DMS53 treated with DMSO at 0.1 percent for 48 hours (cell line): ENCODE data around the gene LRRC36.

Experiments used
- DNase-seq: peaks from one replicate; lab custom pipeline; 2025; ENCODE audit not compliant: unreplicated experiment; lab: John Stamatoyannopoulos, UW

LRRC36 gene

GRCh38 chr16:67294171-67294757 lies 32.4 kb upstream of the LRRC36 start:
- no peak for DNase-seq

- DNase-seq: no peak
These were observed 31.7 kb upstream of the LRRC36 start for GRCh38 chr16:67294938-67295361.

- no peak for DNase-seq
These were observed 30.2 kb upstream of the LRRC36 start for GRCh38 chr16:67296420-67296819.

- no peak for DNase-seq
These were observed 28.3 kb upstream of the LRRC36 start for GRCh38 chr16:67298277-67298676.

GRCh38 chr16:67299269-67299668 lies 27.3 kb upstream of the LRRC36 start:
- no peak for DNase-seq

- DNase-seq: no peak
These were observed 25.4 kb upstream of the LRRC36 start for GRCh38 chr16:67301080-67301782.

GRCh38 chr16:67302076-67302475 lies 24.5 kb upstream of the LRRC36 start:
- DNase-seq: no peak

- DNase-seq: no peak
These were observed 23.6 kb upstream of the LRRC36 start for GRCh38 chr16:67302970-67303369.

- DNase-seq: no peak
These were observed 22.6 kb upstream of the LRRC36 start for GRCh38 chr16:67304020-67304419.

- no peak for DNase-seq
These were observed 21.2 kb upstream of the LRRC36 start for GRCh38 chr16:67305216-67306071.

- no peak for DNase-seq
These were observed 16.1 kb upstream of the LRRC36 start for GRCh38 chr16:67310561-67310960.

- peak; percentile 50 for DNase-seq
These were observed 14.8 kb upstream of the LRRC36 start for GRCh38 chr16:67311607-67312488.

- no peak for DNase-seq
These were observed 13.9 kb upstream of the LRRC36 start for GRCh38 chr16:67312719-67313118.

- DNase-seq: no peak
These were observed 8.8 kb upstream of the LRRC36 start for GRCh38 chr16:67317853-67318252.

GRCh38 chr16:67326115-67326471 lies 522 bp upstream of the LRRC36 start:
- DNase-seq: no peak

- DNase-seq: no peak
These were observed 1.1 kb downstream of the LRRC36 start for GRCh38 chr16:67327743-67328142.

GRCh38 chr16:67329901-67330300 lies 3.3 kb downstream of the LRRC36 start:
- no peak for DNase-seq

GRCh38 chr16:67333315-67333714 lies 6.7 kb downstream of the LRRC36 start:
- no peak for DNase-seq

- DNase-seq: no peak
These were observed 9.5 kb downstream of the LRRC36 start for GRCh38 chr16:67336116-67336515.

GRCh38 chr16:67336648-67337047 lies 10.0 kb downstream of the LRRC36 start:
- DNase-seq: no peak

GRCh38 chr16:67339453-67339852 lies 12.8 kb downstream of the LRRC36 start:
- no peak for DNase-seq
